NCI-H510A treated with DMSO at 0.1 percent for 48 hours (cell line): ENCODE data around the gene OR6Y1.

Experiments used
- DNase-seq: peaks from one replicate; lab custom pipeline; 2025; lab: John Stamatoyannopoulos, UW

The OR6Y1 gene, protein sequence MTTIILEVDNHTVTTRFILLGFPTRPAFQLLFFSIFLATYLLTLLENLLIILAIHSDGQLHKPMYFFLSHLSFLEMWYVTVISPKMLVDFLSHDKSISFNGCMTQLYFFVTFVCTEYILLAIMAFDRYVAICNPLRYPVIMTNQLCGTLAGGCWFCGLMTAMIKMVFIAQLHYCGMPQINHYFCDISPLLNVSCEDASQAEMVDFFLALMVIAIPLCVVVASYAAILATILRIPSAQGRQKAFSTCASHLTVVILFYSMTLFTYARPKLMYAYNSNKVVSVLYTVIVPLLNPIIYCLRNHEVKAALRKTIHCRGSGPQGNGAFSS

GRCh38 chr1:158554352-158554751 is at the start of gene OR6Y1:
Gene OR6Y1, minus strand, starts transcription at chr1:158554405. Its CDS starts 6,300 bp downstream, at chr1:158548105.
- DNase-seq = no peak

DNA sequence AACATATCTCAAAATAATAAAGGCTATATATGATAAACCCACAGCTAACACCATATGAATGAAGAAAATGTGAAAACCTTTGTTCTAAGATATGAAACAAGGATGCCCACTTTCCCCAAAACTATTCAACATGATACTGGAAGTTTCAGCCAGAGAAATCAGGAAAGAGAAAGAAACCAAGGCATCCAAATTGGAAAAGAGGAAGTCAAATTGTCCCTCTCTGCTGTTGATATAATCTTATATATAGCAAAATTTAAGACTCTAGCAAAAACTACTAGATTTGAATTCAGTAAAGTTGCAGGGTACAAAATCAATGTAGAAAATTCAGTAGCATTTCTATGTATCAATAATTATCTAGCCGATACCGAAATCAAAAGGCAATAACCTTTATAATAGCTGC is 46.5 kb upstream of the OR6Y1 start:
- no peak for DNase-seq

DNA sequence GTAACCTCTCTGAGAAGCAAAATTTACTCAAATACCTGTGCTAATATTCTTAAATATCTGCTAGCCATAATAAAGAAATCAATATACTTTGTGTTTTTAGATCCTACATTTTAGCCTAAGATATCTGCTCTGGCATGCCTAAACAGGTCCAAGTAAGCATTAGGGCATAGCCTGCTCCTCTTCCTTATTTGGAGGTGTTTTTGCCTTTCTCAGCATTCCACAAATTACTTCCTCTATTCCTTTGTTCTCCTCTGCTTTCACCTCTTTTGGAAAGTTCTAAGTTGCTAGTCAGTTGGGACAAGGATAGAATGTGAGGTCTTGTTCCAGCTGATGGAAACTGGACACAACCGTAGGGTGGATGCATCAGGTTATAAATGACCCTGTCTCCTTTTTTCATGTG is 32.7 kb upstream of the OR6Y1 start:
- DNase-seq = no peak

GRCh38 chr1:158583962-158584361 is 29.8 kb upstream of the OR6Y1 start:
- no peak for DNase-seq

GRCh38 chr1:158579733-158580132 is 25.5 kb upstream of the OR6Y1 start, which contains the start of gene OR10X1:
Gene OR10X1, minus strand, starts transcription at chr1:158579899. Its CDS starts 0 bp downstream, at chr1:158579899.
- no peak for DNase-seq

DNA sequence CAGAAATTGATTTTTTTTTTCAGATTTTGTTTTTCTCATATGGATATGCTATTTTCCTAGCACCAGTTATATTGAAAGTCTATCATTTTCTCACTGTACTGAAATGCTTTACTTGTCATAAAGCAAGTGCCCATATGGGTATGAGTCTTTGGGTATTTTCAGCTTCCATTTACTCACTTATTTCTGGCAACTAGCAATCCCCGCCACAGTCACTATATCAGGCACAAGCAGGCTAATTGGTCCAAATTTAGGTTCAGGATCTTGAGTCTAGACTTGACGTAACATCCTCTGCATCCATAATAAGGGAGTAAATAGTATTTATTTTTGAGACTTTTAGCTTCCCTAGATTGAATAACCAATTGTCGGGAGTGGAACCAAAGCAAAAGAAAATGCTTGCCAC is 23.4 kb upstream of the OR6Y1 start:
- no peak for DNase-seq

- DNase-seq = no peak
Observed at GRCh38 chr1:158572226-158572625, 18.0 kb upstream of the OR6Y1 start.

- no peak for DNase-seq
Observed at GRCh38 chr1:158570480-158570879, 16.3 kb upstream of the OR6Y1 start, which contains the start of gene OR6P1. Gene OR6P1, minus strand, starts transcription at chr1:158570580. Its CDS starts 6,976 bp downstream, at chr1:158563604.

DNA sequence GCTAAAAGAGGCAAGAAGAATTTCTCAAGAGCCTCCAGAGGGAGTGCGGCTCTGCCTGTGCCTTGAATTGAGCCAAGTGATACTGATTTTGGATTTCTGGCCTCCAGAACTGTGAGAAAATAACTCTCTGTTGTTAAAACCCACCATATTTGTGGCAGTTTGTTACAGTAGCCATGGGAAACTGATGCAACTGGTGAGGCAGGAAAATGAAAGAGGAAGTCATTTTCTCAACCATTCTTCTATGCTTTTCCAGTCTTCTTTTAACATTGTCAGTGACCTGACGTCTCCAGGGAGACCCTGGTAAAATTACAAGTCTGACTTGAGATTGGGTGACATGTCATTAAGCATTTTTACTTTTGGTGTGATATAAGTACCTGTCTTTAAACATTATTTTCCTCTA is 10.4 kb upstream of the OR6Y1 start:
- no peak for DNase-seq

DNA sequence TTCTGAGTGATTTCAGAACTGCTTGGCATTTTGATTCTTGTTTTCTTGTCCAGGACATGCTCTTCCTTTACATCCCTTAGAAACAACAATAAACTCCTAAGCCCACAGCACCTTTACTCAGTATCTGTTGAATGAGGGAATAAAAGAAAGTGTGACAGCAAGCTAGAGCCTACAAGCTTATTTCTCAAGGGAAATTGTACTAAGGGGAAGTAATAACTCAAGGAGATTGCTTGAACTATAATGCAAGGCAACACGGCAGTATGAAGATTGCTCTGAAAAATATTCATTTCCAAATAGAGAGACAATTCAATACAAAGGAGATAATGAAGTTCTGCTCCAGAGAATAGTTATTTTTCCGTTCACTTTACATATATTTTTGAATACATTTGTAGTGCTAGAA is 9.6 kb upstream of the OR6Y1 start:
- no peak for DNase-seq

DNA sequence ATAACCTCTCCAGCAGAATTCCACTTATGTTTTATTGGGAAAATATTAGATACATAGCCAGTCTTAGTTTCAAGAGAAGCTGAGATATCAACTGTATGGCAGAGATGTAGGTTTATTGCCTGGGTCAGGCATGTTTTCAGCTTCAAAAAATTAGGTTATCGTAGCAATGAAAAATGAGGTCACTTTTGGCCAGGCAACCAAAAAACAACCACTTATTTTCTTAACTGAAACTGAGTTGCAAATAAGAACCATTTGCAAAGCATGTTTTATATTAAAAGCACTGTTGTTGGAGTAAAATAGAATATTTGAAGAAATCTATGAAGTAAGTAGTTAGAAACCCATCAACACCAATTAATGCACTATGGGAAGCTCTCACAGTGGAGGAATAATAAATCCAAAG is 5.5 kb upstream of the OR6Y1 start:
- no peak for DNase-seq

DNA sequence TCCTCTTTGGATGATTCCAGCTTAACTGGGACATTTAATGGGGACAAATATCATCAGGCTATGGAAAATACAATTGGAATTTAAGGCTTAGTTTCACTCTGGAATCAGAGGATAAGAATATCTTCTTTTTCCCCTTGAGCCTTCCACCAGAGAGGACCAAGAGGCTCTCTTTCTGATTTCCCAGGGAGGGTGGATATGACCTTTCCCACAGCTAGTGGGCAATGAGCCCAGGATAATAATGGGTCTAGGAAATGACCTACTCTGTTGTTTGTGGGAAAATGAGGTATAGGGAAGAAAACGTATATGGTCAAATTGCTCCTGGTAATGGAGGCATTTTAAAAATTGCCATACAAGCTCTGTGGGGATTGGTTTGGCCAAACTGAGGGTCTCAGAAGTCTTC is 1.9 kb downstream of the OR6Y1 start:
- no peak for DNase-seq

- DNase-seq = no peak
Observed at GRCh38 chr1:158547533-158547932, 6.7 kb downstream of the OR6Y1 start.

GRCh38 chr1:158537609-158538008 is 16.6 kb downstream of the OR6Y1 start:
- no peak for DNase-seq

DNA sequence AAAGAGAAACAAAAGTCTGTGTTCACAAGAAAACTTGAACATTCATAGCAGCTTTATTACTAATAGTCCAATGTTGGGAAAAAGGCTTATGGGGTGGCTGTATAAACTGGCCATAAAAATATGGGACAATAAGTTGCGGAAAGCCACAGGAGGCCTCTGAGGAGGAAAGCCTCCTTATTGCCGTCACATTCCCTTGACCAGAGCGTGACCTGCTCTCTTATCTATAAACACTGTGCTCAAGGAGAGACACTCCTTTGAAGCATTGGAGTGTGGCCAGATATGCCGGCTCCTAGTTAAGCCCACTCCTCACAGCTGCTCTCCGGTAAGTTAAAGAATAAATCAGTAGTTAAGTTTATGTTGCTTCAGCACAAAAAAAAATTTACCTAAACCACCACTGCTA is 19.7 kb downstream of the OR6Y1 start:
- DNase-seq = no peak

DNA sequence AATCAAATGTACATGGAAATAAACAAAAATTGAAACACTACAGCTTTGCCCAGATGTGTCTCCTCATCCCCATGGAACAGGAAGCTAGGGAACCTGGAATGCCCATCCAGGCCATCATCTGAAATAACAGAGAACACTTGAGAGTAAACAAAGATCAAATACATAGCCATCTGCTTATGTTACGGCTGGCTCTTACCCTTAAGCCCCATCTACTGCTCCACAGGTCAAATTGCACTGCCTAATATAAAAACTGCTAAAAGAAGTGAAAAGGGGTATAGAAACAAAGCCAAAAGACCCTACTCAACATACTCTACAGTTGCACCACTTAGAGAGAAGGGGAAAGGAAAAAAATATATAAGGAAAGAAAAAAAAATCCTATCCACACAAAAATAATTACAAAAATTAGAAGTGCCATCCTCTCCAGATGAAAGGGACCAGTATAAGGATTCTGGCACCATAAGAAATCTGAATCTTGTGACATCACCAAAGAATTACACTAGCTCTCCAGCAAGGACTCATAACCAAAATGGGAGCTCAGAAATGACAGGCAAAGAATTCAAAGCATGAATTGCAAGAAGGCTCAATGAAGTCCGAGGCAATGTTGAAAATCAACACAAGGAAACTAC is 26.9 kb downstream of the OR6Y1 start:
- DNase-seq = peak; percentile 39

DNA sequence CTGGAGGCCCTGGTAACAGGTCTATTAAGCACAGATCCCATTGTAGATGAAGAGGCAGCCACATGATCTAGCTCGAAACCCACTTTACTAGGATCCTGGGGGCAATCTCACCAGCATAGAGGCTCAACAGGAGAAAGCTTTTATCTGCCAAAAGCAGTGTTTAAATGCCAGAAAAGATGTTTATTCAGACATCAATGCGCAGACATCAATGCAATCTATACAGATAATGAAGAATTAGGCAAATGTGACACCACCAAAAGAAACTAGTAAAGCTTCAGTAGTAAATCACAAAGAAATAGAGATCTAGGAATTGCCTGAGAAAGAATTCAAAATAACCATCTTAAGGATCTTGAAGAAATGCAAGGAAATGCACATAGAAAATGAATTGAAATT is 32.5 kb downstream of the OR6Y1 start:
- no peak for DNase-seq

DNA sequence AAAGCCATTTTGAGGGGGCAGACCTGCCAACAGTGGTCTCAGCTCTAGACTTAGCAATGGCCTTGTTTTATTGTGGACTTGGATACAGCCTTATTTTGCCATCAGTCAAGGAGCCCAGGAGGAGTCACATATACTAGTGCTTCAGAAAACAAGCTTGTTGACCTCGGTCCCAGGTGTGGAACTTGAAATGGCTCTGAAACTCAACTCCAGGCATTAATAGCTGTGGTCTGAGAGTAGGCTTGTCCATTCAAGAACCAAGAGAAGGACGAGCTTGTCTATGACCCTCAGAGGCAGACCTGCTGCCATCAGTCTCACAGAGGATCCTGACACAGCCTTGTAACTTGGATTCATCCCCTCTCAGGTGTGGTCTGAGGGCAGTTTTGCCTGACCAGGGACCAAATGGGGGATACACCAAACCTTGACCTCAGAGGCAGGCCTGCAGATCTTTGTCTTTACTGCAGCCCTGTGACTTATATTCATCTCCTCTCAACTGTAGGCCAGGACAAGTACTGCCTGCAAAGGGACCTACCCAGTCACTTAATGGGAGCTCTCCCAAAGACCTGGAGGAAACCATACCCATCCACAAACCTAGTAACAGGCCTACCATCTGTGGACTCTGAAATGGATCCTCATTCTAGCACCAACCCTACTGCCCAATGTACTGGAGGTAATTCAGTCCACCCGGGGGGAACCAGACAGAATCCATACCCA is 33.1 kb downstream of the OR6Y1 start:
- DNase-seq = no peak

DNA sequence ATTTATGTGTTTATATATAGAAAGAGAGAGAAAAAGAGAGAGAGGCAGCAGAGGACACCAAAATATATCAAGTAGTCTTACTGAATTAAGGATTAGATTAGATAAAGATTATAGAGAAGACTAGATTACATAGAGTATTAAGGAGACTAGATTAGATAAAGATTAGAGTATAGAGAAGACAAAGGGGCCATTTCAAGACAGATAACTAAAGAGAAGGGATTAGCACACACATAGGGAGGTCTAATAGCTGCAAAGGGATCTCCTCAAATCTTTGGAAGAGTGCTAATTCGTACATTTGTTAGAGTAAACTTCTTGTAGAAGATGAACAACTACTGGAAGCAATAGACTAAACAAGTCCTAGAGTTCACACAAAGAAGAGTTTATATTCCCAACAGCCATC is 34.2 kb downstream of the OR6Y1 start:
- DNase-seq = no peak

- DNase-seq = no peak
Observed at GRCh38 chr1:158516966-158517365, 37.2 kb downstream of the OR6Y1 start.

DNA sequence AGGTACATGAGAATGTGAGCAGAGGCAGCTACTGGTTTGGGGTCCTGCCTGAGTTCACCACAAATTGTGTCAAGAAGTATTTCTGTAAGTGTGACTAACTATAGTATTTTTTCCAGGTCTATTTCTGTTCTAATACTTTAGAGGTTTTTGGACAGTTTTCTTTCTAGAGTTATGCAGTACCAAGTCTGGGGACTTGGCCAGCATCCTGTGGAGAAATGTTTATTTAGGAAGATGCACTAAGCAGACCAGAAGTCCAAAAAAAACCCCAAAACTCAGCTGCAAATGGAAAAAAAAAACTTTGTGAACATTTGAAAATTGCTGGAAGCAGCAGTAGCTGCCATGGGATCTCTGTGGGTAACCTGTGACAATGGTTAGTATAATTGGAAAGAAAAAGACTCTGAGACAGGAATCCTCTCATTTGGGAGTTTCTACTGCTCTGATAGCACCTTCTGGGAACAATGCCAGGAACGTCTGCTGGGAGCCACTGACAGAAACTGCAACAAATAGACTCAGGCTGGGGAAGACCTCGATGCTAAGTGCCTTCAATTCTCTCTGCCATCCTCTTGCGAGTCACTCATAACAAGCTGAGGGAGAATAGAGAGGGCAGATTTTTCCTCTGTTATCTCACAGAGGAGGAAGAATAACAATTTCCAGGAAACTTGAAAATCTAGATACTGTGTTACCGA is 44.6 kb downstream of the OR6Y1 start:
- peak; percentile 37 for DNase-seq

GRCh38 chr1:158507511-158507910 is 46.7 kb downstream of the OR6Y1 start:
- no peak for DNase-seq
